OCI-M2 (cell line): ENCODE data around the gene ACTL10.
"Not testable (repeated sequence)": the region's sequence is repeated elsewhere in the genome, so short reads cannot be mapped to it uniquely, and the experiment has no call there.

ENCODE experiments used
- DNase-seq: peaks from one replicate; lab custom pipeline; 2025; ENCODE audit not compliant: unreplicated experiment; lab: John Stamatoyannopoulos, UW

Gene ACTL10

DNA sequence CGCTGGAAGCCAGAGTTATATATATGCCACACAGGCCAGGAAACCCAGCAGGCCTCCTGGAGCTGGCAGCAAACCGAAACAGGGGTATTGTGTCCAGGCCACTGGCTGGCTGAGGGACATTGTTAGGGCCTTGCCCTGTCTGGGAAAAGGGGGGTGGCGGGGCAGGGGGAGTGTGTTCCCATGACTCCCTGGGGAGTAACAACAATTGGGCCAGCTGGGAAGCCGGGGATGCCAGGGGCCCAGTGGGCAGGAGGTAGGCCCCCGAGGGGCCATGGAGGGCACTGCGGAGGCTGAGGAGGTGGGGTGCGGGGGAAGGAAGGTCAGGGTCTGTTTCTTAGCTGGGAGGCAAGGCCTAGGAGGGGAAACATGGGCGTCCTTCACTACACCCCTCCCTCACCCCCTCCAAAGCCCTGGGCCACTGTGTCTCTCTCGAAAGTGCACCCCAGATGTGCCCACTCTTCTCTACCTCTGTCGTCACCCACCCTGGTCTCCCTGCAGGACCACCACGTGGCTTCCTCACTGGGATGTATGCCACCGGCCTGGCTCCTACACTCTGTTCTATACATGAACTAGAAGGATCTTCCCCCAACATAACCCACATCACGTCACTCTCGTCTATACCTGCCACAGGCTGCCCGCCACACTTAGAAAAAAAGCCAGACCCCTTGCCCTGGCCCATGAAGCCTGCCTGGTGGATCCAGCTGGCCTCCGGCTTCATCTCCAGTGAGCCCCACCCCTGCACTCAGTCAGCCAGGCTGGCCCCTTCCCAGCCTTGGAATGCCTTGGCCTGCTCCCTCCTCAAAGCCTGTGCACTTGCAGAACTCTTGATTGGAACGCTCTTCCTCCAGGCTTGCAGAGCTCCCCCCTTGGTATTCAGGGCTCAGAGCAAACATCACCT lies 27.2 kb downstream of the ACTL10 start:
- DNase-seq: no peak

DNA sequence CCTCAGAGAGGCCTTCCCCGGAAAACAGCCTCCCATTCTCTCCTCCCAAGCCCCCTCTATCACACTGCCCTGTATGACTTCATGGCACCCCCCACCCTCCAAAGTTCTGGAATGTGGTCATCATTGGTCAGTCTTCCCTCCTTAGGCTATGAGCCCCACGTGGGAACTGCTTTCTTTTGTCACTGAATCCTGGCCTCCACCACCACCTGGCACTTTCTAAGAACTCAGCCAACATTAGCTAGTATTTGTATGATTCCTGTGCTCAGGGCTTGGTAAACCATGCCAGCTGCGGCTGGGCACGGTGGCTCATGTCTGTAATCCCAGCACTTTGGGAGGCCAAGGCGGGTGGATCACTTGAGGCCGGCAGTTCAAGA lies 27.9 kb downstream of the ACTL10 start:
- no peak for DNase-seq

DNA sequence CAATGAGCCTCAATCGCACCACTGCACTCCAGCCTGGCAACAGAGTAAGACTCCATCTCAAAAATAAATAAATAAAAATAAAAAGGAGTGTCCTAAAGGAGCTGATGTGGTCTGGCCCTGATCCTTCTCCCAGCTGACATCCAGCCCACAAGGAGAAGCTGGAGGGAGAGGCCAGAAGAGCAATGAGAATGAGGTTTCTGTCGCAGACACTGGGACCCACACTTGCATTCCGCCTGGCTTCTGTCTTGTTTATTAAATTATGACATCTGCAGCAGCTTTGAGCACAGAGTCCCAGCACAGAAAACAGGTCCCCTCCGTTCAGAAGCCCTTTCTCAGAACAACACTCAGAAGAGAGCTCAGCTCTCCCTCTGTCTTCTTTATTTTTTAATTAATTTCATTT lies 29.7 kb downstream of the ACTL10 start:
- no peak for DNase-seq

DNA sequence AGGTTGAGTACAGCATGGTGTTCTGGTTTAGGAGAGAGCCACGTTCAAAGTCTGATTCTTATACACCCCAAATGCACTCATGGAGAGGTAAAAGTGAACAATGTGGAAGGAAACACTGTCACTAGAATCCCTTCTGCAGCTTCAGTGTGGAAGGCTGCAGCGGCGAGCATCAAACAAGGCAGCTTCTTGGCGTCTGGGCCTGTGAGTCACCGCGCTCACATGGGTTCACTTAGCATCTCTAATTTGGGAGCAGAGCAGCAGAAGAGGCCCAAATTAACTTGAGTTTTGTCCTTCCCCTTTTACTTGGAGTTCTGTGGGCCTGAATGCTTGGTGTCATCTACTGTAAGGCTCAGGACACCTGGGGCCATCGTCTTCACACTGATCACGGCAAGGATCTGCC lies 30.4 kb downstream of the ACTL10 start:
- no peak for DNase-seq

DNA sequence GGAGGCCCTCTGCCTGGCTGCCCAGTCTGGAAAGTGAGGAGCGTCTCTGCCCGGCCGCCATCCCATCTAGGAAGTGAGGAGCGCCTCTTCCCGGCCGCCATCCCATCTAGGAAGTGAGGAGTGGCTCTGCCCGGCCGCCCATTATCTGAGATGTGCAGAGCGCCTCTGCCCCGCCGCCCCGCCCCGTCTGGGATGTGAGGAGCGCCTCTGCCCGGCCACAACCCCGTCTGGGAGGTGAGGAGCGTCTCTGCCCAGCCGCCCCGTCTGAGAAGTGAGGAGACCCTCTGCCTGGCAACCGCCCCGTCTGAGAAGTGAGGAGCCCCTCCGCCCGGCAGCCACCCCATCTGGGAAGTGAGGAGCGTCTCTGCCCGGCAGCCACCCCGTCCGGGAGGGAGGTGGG lies 32.2 kb downstream of the ACTL10 start:
- not testable (repeated sequence) for DNase-seq

DNA sequence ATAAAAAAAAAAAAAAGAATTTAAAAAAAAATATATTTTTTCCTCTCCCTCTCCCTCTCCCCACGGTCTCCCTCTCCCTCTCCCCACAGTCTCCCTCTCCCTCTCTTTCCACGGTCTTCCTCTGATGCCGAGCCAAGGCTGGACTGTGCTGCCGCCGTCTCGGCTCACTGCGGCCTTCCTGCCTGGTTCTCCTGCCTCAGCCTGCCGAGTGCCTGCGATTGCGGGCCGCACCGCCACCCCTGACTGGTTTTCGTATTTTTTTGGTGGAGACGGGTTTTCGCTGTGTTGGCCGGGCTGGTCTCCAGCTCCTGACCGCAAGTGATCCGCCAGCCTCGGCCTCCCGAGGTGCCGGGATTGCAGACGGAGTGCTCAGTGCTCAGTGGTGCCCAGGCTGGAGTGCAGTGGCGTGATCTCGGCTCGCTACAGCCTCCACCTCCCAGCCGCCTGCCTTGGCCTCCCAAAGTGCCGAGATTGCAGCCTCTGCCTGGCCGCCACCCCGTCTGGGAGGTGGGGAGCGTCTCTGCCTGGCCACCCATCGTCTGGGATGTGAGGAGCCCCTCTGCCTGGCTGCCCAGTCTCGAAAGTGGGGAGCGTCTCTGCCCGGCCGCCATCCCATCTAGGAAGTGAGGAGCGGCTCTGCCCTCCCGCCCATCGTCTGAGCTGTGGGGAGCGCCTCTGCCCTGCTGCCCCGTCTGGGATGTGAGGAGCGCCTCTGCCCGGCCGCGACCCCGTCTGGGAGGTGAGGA lies 34.1 kb downstream of the ACTL10 start:
- not testable (repeated sequence) for DNase-seq

DNA sequence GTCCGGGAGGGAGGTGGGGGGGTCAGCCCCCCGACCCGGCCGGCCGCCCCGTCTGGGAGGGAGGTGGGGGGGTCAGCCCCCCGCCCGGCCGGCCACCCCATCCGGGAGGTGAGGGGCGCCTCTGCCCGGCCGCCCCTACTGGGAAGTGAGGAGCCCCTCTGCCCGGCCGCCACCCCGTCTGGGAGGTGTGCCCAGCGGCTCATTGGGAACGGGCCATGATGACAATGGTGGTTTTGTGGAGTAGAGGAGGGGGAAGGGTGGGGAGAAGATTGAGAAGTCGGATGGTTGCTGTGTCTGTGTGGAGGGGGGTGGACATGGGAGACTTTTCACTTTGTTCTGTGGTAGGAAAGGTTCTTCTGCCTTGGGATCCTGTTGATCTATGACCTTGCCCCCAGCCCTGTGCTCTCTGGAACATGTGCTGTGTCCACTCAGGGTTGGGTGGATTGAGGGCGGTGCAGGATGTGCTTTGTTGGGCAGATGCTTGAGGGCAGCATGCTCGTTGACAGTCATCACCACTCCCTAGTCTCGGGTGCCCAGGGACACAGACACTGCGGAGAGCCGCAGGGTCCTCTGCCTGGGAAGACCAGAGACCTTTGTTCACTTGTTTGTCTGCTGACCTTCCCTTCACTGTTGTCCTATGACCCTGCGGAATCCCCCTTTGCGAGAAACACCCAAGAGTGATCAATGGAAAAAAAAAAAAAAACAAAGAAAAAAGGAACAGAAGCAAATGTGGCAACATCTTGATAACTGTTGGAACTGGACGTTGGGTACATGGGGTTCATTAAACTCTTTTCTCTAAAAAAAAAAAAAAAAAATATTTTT lies 35.1 kb downstream of the ACTL10 start:
- DNase-seq: no peak

DNA sequence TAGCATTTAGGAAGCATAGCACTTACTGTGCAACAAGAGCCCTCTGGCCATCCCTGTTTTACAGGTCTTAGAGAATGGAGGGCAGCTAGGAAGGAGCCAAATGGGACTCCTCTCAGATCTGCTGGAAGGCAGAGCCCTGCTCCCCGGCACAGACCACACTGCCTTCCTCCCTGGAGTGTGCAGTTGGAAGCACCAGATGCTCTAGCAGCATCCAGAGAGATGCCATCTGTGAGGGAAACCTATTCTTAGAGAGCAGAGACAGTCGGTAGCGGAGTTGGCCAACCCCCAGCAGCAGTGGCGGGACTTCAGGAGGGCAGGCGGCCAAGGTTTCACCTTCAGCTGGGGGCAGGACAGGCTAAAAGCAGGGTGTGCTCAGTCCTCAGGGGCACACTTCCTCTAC lies 36.1 kb downstream of the ACTL10 start:
- no peak for DNase-seq

DNA sequence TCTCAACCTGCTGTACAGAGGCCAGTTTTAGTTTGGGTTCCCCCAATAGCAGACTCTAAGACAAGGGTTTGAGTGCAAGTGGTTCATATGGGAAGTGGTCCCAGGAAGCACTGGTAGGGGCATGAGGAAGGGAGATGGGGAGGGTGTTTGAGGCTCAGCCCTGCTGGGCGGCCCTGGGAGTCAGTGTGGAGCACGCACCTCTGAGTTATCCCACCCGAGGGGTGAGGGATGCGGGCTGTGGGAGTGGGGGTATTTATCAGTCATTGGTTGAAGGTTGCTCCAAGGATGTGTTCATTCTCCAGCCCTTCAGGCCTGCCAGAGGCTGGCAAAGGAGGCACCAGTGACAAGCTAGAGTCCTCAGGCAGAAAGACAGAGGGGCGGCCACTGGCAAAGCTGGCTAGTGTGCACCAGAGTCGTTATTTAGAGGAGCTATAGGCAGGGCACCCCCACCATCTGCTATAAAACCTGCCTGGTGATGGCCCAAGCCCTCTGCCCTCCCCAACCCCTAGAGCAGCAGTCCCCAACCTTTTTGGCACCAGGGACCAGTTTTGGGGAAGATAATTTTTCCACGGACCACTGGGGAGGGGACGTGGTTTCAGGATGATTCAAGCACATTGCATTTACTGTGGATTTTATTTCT lies 36.9 kb downstream of the ACTL10 start:
- no peak for DNase-seq

DNA sequence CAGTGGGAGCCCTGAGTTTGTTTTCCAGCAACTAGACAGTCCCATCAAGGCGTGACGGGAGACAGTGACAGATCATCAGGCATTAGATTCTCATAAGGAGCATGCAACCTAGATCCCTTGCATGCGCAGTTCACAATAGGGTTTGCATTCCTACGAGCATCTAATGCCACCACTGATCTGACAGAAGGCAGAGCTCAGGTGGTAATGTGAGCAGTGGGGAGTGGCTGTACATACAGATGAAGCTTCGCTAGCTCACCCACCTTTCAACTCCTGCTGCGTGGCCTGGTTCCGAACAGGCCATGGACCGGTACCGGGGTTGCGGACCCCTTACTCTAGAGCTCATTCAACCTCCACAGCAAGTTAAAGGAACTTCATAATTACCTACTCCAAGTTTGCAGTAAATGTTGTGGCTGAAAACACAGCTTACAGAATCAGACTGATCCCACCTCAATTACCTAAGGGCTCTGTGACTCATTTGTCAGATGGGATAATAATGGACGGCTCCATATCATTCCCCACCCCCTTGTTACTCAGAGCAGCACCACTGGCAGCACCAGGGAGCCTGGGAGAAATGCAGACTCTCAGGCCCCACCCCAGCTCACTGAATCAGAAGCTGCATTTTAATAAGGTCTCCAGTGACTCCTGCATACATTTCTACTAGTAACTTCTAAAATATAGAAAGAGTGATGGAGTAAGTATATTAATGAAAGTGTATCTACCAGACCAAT lies 37.6 kb downstream of the ACTL10 start:
- no peak for DNase-seq

DNA sequence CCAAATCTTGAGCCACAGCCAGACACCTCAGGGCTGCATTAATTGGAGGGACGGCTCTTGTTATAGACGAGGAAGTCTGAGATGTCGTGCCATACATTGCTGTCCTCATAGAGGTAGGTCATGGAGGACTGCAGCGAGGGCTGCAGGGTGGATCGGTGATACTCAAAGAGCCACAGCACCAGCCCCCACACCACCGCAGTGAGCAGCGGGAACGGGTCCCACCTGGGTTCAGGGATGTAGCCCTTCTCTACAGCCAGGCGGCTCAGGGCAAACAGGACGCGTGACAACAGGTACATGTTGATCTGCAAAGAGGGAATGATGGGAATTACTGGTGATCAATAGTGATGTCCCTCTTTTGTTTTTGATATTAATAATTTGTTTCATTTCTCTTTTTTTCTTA lies 40.9 kb downstream of the ACTL10 start:
- no peak for DNase-seq

DNA sequence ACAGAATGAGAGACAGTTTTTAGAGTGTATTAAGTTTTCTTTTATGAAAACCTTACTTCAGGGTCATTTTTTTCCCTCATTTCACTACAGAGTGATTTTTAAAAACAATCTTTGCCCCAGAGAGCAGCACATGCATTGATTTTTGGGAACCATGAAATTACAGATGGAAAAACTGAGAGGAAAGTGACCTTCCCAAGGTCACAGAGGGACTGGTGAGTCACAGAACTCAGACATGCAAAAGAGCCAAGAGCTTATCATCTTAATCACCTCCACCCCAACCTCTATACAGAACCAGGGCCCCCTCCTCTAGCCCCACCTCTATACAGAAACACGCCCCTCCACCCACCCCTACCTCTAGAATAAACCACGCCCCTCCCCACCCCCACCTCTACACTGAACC lies 42.7 kb downstream of the ACTL10 start:
- no peak for DNase-seq

DNA sequence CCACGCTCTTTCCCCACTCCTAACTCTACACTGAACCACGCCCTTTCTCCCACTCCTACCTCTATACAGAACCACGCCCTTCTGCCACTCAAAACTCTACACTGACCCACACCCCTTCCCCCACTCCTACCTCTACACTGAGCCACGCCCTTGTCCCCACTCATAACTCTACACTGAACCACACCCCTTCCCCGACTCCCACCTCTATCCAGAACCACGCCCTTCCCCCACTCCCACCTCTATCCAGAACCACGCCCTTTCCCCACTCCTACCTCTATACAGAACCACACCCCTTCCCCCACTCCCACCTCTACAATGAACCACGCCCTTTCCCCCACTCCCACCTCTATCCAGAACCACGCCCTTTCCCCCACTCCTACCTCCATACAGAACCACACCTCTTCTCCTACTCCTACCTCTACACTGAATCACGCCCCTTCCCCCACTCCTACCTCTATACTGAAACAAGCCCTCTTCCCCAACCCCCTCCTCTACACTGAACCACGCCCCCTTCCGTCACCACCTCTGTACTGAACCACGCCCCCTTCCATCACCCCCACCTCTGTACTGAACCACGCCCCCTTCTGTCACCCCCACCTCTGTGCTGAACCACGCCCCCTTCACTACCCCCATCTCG lies 43.3 kb downstream of the ACTL10 start:
- no peak for DNase-seq

DNA sequence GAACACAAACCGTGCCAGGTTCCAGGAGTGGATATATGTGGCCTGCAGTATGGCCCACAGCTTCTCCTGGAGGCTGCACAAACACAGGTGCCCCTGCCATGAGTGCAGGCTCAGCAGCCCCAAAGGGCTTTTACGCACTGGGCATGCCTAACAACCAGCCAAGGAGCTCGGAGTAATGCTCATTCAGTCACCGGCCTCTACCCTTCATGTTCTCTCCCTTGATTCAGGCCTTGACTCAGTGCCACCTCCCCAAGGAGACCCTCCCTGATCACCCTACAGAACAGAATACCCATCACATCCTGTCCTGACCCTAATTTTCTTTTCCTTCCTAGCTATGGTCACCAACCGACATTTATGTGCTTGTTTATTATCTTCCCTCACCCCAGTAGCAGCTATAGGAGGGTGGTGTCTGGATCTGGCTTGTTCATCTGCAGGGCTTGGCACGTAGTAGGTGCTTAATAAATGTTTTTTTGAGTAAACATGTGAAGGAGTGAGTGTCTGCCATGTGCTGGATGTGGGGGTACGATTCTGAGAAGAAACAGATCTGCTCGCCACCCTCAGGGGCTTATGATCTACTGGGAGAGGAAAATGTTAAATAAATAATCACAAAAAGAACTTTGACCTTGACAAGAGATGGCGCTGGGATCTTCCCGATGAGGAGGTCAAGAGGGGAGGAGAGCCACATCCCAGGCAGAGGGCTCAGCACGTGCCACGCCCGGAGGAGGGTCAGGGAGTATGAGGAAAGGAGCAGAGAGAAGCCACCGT lies 44.1 kb downstream of the ACTL10 start:
- DNase-seq: no peak

DNA sequence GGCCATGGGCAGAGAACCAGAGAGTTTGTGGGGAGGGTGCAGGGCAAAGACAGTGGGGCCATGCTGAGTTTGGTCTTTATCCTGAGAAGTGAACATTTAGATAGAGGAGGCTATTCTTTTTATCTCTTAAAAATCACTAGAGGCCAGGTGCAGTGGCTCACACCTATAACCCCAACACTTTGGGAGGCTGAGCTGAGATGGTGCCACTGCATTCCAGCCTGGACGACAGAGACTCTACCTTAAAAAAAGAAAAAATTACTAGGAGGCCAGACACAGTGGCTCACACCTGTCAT lies 44.6 kb downstream of the ACTL10 start:
- DNase-seq: no peak

DNA sequence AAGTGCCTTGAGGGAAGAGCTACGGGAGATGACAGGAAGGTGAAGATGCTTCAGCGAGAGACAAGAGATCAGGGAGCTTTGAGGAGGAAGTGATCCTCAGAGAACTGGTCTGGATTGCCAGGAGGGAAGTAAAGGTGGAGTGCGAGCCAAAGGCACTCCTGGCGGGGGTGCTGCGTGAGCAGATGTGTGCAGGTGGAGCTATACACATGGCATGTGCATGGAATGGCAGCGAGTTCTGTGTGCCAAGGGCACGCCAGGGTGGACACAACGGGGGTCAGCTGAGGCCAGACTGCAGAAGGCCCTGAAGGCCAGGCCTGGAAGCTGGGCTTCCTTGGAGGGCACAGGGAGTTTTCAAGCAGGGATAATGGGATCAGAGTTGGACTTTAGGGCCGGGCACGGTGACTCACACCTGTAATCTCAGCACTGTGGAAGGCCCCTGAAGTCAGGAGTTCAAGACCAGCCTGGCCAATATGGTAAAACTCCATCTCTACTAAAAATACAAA lies 47.2 kb downstream of the ACTL10 start:
- no peak for DNase-seq

DNA sequence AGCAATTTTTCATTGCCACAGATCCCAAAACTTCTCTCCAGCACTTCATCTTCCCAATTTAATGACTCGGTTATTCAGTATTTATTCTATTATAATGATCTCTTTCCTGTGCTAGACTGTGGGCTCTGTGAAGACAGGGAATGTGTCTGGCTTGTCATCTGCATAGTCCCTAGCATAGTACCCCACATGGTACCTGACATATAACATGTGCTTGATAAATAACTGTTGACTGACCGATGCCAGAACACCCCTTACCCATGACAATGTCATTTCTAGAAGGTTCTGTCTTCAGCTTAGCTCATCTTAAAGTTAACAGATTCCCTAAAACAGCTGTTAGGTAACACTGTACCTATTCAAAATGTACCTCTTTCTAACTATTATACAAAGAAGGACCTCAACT lies 49.8 kb downstream of the ACTL10 start:
- DNase-seq: no peak
